ENCODE measurements around the gene SHROOM1. TPM values are rescaled to one million over a fixed set of nuclear protein-coding genes. Genes with fewer than 3 reads are reported as not detected.

Gene SHROOM1
- total and polyA plus RNA-seq, 2 of the 8 experiments (the other 6 are each of a cell fraction or from before 2014, with no cell fraction given) = 3.9 to 5.2 TPM

GRCh38 chr5:132774406-132774805 is 56.0 kb downstream of the SHROOM1 start (continued):
- no peak for TF ChIP-seq KDM4A (IDR thresholded peaks at IDR 0.05; ENCODE audit: low read depth, low read length, severe bottlenecking)

Measured in H1 (cell line).